ENCODE results near the gene ASPDH. TPM values are rescaled to one million over a fixed set of nuclear protein-coding genes. Genes with fewer than 3 reads are reported as not detected.

ASPDH gene
- total RNA-seq, 1 donor from 2014 or later, result not detected

DNA sequence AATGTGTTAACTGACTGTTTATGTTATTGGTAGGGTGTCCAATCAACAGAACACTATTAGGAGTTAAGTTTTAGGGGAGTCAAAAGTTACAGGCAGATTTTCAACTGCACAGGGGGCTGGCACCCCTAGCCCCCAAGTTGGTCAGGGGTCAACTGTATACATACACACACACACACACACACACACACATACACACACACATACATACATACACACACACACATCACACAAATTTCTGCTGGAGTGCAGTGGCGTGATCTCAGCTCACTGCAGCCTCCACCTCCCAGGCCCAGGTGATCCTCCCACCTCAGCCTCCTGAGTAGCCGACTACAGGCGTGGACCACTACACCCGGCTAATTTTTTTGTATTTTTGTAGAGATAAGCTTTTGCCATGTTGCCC is 44.3 kb upstream of the ASPDH start:
- no peak overlapping the region for H3K27ac Mint-ChIP-seq (ENCODE audit: unreplicated experiment)
- H3K9me3 Mint-ChIP-seq (ENCODE audit: unreplicated experiment), result no peaks in the 10 kb centered on the region

GRCh38 chr19:50557009-50557613 is 43.4 kb upstream of the ASPDH start:
- Mint-ChIP-seq H3K27me3 (ENCODE audit: unreplicated experiment) (peaks cover 17% of the 10 kb centered on the region), H3K27ac (ENCODE audit: unreplicated experiment) (no peak overlapping the region), H3K36me3 (ENCODE audit: unreplicated experiment) (no peaks in the 10 kb centered on the region), H3K9me3 (ENCODE audit: unreplicated experiment) (no peaks in the 10 kb centered on the region), H3K4me1 (ENCODE audit: unreplicated experiment) (peaks cover 5% of the 10 kb centered on the region), H3K4me3 (ENCODE audit: unreplicated experiment) (no peak overlapping the region)
- TF ChIP-seq, protein P1, sequence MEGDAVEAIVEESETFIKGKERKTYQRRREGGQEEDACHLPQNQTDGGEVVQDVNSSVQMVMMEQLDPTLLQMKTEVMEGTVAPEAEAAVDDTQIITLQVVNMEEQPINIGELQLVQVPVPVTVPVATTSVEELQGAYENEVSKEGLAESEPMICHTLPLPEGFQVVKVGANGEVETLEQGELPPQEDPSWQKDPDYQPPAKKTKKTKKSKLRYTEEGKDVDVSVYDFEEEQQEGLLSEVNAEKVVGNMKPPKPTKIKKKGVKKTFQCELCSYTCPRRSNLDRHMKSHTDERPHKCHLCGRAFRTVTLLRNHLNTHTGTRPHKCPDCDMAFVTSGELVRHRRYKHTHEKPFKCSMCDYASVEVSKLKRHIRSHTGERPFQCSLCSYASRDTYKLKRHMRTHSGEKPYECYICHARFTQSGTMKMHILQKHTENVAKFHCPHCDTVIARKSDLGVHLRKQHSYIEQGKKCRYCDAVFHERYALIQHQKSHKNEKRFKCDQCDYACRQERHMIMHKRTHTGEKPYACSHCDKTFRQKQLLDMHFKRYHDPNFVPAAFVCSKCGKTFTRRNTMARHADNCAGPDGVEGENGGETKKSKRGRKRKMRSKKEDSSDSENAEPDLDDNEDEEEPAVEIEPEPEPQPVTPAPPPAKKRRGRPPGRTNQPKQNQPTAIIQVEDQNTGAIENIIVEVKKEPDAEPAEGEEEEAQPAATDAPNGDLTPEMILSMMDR (IDR thresholded peaks at IDR 0.05), result no peak
- no peak for DNase-seq (ENCODE audit: extremely low spot score, unreplicated experiment)

More for the DNA sequence above, 44.3 kb upstream of the ASPDH start:
- H3K4me3 Mint-ChIP-seq (ENCODE audit: unreplicated experiment), result no peak overlapping the region
- DNase-seq (ENCODE audit: extremely low spot score, unreplicated experiment), result no peak
- H3K27me3 Mint-ChIP-seq (ENCODE audit: unreplicated experiment), result peaks cover 9% of the 10 kb centered on the region
- TF ChIP-seq, protein P1 (IDR thresholded peaks at IDR 0.05), result no peak
- no peaks in the 10 kb centered on the region for H3K36me3 Mint-ChIP-seq (ENCODE audit: unreplicated experiment)
- peaks cover 5% of the 10 kb centered on the region for H3K4me1 Mint-ChIP-seq (ENCODE audit: unreplicated experiment)

GRCh38 chr19:50556282-50557008 is 42.7 kb upstream of the ASPDH start:
- peaks cover 21% of the 10 kb centered on the region for H3K27me3 Mint-ChIP-seq (ENCODE audit: unreplicated experiment)
- no peaks in the 10 kb centered on the region for H3K36me3 Mint-ChIP-seq (ENCODE audit: unreplicated experiment)
- peaks cover 5% of the 10 kb centered on the region for H3K4me1 Mint-ChIP-seq (ENCODE audit: unreplicated experiment)
- peak overlapping the region; percentile 83 for H3K4me3 Mint-ChIP-seq (ENCODE audit: unreplicated experiment)
- peak; percentile 92 for DNase-seq (ENCODE audit: extremely low spot score, unreplicated experiment)
- TF ChIP-seq, protein P1 (IDR thresholded peaks at IDR 0.05), result peak; percentile 79
- H3K9me3 Mint-ChIP-seq (ENCODE audit: unreplicated experiment), result no peaks in the 10 kb centered on the region
- no peak overlapping the region for H3K27ac Mint-ChIP-seq (ENCODE audit: unreplicated experiment)

GRCh38 chr19:50555450-50556281 is 42.0 kb upstream of the ASPDH start:
- no peaks in the 10 kb centered on the region for H3K36me3 Mint-ChIP-seq (ENCODE audit: unreplicated experiment)
- H3K4me1 Mint-ChIP-seq (ENCODE audit: unreplicated experiment), result peaks cover 5% of the 10 kb centered on the region
- no peaks in the 10 kb centered on the region for H3K9me3 Mint-ChIP-seq (ENCODE audit: unreplicated experiment)
- peaks cover 21% of the 10 kb centered on the region for H3K27me3 Mint-ChIP-seq (ENCODE audit: unreplicated experiment)
- DNase-seq (ENCODE audit: extremely low spot score, unreplicated experiment), result no peak
- peak overlapping the region; percentile 83 for H3K4me3 Mint-ChIP-seq (ENCODE audit: unreplicated experiment)
- TF ChIP-seq, protein P1 (IDR thresholded peaks at IDR 0.05), result no peak
- no peak overlapping the region for H3K27ac Mint-ChIP-seq (ENCODE audit: unreplicated experiment)

DNA sequence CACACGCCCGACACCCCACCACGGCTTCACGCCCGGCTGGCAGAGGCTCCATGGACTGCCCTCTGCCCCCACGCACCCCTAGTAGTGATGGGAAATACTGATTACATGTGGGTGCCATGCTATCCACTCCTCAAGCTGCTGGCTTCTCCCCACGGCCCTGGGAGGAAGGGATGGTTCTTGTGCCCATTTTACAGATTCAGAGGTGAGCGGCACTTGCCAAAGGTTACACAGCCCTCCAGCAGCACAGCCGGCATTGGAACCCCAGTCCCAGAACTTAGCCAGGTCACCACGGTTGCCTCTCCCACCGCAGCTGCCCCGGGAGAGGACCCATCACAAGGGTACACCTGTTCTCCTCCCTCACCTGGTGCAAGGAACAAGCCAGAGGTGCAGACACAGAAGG is 41.3 kb upstream of the ASPDH start:
- peaks cover 5% of the 10 kb centered on the region for H3K4me1 Mint-ChIP-seq (ENCODE audit: unreplicated experiment)
- no peak overlapping the region for H3K4me3 Mint-ChIP-seq (ENCODE audit: unreplicated experiment)
- DNase-seq (ENCODE audit: extremely low spot score, unreplicated experiment), result no peak
- no peak overlapping the region for H3K27ac Mint-ChIP-seq (ENCODE audit: unreplicated experiment)
- H3K36me3 Mint-ChIP-seq (ENCODE audit: unreplicated experiment), result no peaks in the 10 kb centered on the region
- H3K27me3 Mint-ChIP-seq (ENCODE audit: unreplicated experiment), result peaks cover 25% of the 10 kb centered on the region
- no peaks in the 10 kb centered on the region for H3K9me3 Mint-ChIP-seq (ENCODE audit: unreplicated experiment)
- TF ChIP-seq, protein P1 (IDR thresholded peaks at IDR 0.05), result no peak

All from osteocyte (in vitro differentiated cells).